DMS153 treated with DMSO at 0.1 percent for 48 hours (cell line): Measurements from ENCODE around the gene ZC3H12C.

Experiments
- DNase-seq: peaks from one replicate; lab custom pipeline; 2025; ENCODE audit not compliant: unreplicated experiment; lab: John Stamatoyannopoulos, UW

ZC3H12C gene

GRCh38 chr11:110147962-110148709, 54.9 kb downstream of the ZC3H12C start:
- DNase-seq = no peak

- DNase-seq = no peak
Measured at GRCh38 chr11:110148775-110149744, 55.9 kb downstream of the ZC3H12C start.

- DNase-seq = no peak
Measured at GRCh38 chr11:110152199-110152598, 59.0 kb downstream of the ZC3H12C start.

GRCh38 chr11:110153474-110153873, 60.3 kb downstream of the ZC3H12C start:
- DNase-seq = no peak

GRCh38 chr11:110156503-110156902, 63.3 kb downstream of the ZC3H12C start:
- DNase-seq = no peak

GRCh38 chr11:110158317-110159200, 65.4 kb downstream of the ZC3H12C start:
- no peak for DNase-seq

GRCh38 chr11:110159476-110159875, 66.3 kb downstream of the ZC3H12C start:
- DNase-seq = no peak

GRCh38 chr11:110160016-110160415, 66.8 kb downstream of the ZC3H12C start:
- no peak for DNase-seq

GRCh38 chr11:110160437-110160836, 67.2 kb downstream of the ZC3H12C start:
- DNase-seq = no peak

- no peak for DNase-seq
Measured at GRCh38 chr11:110161061-110161460, 67.9 kb downstream of the ZC3H12C start.

- DNase-seq = no peak
Measured at GRCh38 chr11:110162216-110162615, 69.0 kb downstream of the ZC3H12C start.

GRCh38 chr11:110165039-110165925, 72.1 kb downstream of the ZC3H12C start:
- no peak for DNase-seq

- no peak for DNase-seq
Measured at GRCh38 chr11:110168033-110168803, 75.0 kb downstream of the ZC3H12C start.

- DNase-seq = no peak
Measured at GRCh38 chr11:110169738-110170137, 76.5 kb downstream of the ZC3H12C start.

GRCh38 chr11:110172468-110173065, 79.4 kb downstream of the ZC3H12C start:
- no peak for DNase-seq

GRCh38 chr11:110173811-110174644, 80.8 kb downstream of the ZC3H12C start:
- no peak for DNase-seq

- no peak for DNase-seq
Measured at GRCh38 chr11:110174645-110175310, 81.6 kb downstream of the ZC3H12C start.
